Measurements from ENCODE around the gene DNAJC18.

GRCh38 chr5:139406963-139407362 is 32.4 kb downstream of the DNAJC18 start:
- TF ChIP-seq EZH2 (IDR thresholded peaks at IDR 0.05; ENCODE audit: insufficient read depth, poor library complexity, severe bottlenecking) (no peak), EZH2phosphoT487 (IDR thresholded peaks at IDR 0.05; ENCODE audit: insufficient read depth, low read depth) (no peak)

All from GM23248 (cell line).